Uterus (tissue), 4 donors: ENCODE results near the gene SCARB2. TPM values are rescaled to one million over a fixed set of nuclear protein-coding genes. Genes with fewer than 3 reads are reported as not detected.

Source experiments
- DNase-seq, 2 donors: peaks; one replicate each; pipeline ENCODE4 v3.0.0-alpha.2; 2019 to 2020
- H3K27ac ChIP-seq, 2 donors: fragments of 200-600 bp; sonication (generic); 1 replicate in 1 of 2; 2 replicates in 1 of 2; pipeline ENCODE4 v1.5.1; 2016 to 2018
- H3K27me3 ChIP-seq, 2 donors: fragments of 200-600 bp; sonication (generic); one replicate each; pipeline ENCODE4 v1.5.1; 2018 to 2019; ENCODE audit warnings: control low read depth in 1 of 2
- H3K36me3 ChIP-seq, 2 donors: fragments of 200-600 bp; sonication (generic); one replicate each; pipeline ENCODE4 v1.5.1; 2019; ENCODE audit warnings: control low read depth in 1 of 2
- H3K4me1 ChIP-seq, 2 donors: fragments of 200-600 bp; sonication (generic); one replicate each; pipeline ENCODE4 v1.5.1; 2018 to 2019; ENCODE audit warnings: control low read depth in 1 of 2
- H3K4me3 ChIP-seq, 2 donors: fragments of 200-600 bp; sonication (generic); 1 replicate in 1 of 2; 2 replicates in 1 of 2; pipeline ENCODE4 v1.5.1; 2018 to 2019; ENCODE audit warnings: mild to moderate bottlenecking in 1 of 2
- H3K9me3 ChIP-seq, 2 donors: fragments of 200-600 bp; sonication (generic); one replicate each; pipeline ENCODE4 v1.5.1; 2019; ENCODE audit warnings: control low read depth in 1 of 2
- CTCF ChIP-seq, 4 experiments: fragments of 200-600 bp in 2 of 4; fragments of 450-650 bp in 2 of 4; sonication (generic) in 2 of 4; IDR thresholded peaks; one replicate each; pipeline ENCODE4 v1.5.1; 2016 to 2019; ENCODE audit warnings: antibody characterized with exemption in 4 of 4, mild to moderate bottlenecking in 2 of 4, moderate library complexity in 1 of 4
- POLR2A ChIP-seq, 2 donors: fragments of 450-650 bp; IDR thresholded peaks; one replicate each; pipeline ENCODE4 v1.6.1; 2016; ENCODE audit warnings: antibody characterized with exemption in 2 of 2, mild to moderate bottlenecking in 1 of 2, moderate library complexity in 1 of 2
- intact Hi-C: fragments of 100-400 bp; cut with DNase I; formaldehyde crosslinking; loops from one replicate; pipeline ENCODE4 v1.15.1; 2023; ENCODE audit warnings: low total_unique reads
- total RNA-seq, 4 donors: library from RNA; depleted of rRNA in 3 of 4; stranded (reverse); fragments of >200 nt in 3 of 4; gene quantifications; one replicate each; pipeline versions ENCODE4 v1.1.0 to v1.2.4, GENCODE V29; 2014 to 2023
- donor health status: DM: yes; HTN: yes; CAD: no.

The SCARB2 gene
- total RNA-seq, 4 donors from 2014 or later, result 150 to 233 (median 196) TPM

- Histone ChIP-seq H3K27me3 (no peaks in the 10 kb centered on the region), H3K4me3 (no peak overlapping the region), H3K27ac (no peak overlapping the region), H3K36me3 (no peaks in the 10 kb centered on the region), H3K4me1 (no peaks in the 10 kb centered on the region), H3K9me3 (no peaks in the 10 kb centered on the region)
- no peak for DNase-seq
- TF ChIP-seq POLR2A (IDR thresholded peaks at IDR 0.05), result no peak
- TF ChIP-seq CTCF (IDR thresholded peaks at IDR 0.05), result no peak
- intact Hi-C loops, result no loop called here
Measured at GRCh38 chr4:76117536-76117935, 96.1 kb downstream of the SCARB2 start.

DNA sequence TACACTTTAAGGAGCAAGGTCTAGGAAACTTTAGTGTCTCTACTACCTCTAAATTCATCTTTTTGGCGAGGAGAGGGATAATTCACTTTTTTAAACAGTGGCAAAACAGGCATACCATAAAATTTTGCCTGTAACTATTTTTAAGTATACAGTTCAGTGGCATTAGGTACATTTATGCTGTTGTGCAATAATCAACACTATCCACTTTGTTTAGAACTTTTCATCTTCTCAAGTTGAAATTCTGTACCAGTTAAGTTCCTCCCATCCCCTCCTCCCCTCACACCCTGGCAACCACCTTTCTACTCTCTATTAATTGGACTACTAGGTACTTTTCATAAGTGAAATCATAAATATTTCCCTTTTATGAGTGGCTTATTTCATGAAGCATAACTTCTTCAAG is 96.8 kb downstream of the SCARB2 start:
- Histone ChIP-seq H3K27ac (no peak overlapping the region), H3K4me3 (no peak overlapping the region), H3K36me3 (no peaks in the 10 kb centered on the region), H3K27me3 (no peaks in the 10 kb centered on the region), H3K9me3 (no peaks in the 10 kb centered on the region), H3K4me1 (no peaks in the 10 kb centered on the region)
- no peak for TF ChIP-seq CTCF (IDR thresholded peaks at IDR 0.05)
- no peak for TF ChIP-seq POLR2A (IDR thresholded peaks at IDR 0.05)
- no peak for DNase-seq
- intact Hi-C loops, result no loop called here

Other genes with a start within 250 kb of the SCARB2 start
- gene SDAD1, start 222.9 kb downstream of the SCARB2 start, total RNA-seq, result 10 to 100 TPM; 17.9 to 53.5 (median 30.5) TPM
- gene CXCL9, start 206.3 kb downstream of the SCARB2 start, total RNA-seq, result under 1 TPM in 2 of 4 donors, not detected in 2; 0.14 to 0.21 TPM
- 1 to 10 TPM in 1 of 4 donors, under 1 TPM in 1, not detected in 2; 0.52 to 1.9 TPM for gene CXCL10, start 190.3 kb downstream of the SCARB2 start, total RNA-seq
- under 1 TPM in 1 of 4 donors, not detected in 3; 0.14 TPM for gene CXCL11, start 177.8 kb downstream of the SCARB2 start, total RNA-seq
- 1 to 10 TPM in 1 of 4 donors, under 1 TPM in 1, not detected in 2; 0.55 to 1.4 TPM for gene ART3, start 139.1 kb downstream of the SCARB2 start, total RNA-seq
- 10 to 100 TPM; 31.2 to 99.5 (median 62.6) TPM for gene NUP54, start 65.4 kb downstream of the SCARB2 start, total RNA-seq
- gene FAM47E, start 37.9 kb upstream of the SCARB2 start, total RNA-seq, result 1 to 10 TPM in 2 of 4 donors, under 1 TPM in 1, not detected in 1; 0.29 to 1.4 (median 1.2) TPM
- gene STBD1, start 92.9 kb upstream of the SCARB2 start, total RNA-seq, result 1 to 10 TPM in 2 of 4 donors, under 1 TPM in 2; 0.59 to 5.5 (median 2.2) TPM
- gene CCDC158, start 207.3 kb upstream of the SCARB2 start, total RNA-seq, result 1 to 10 TPM in 1 of 4 donors, under 1 TPM in 2, not detected in 1; under 0.01 to 2.2 (median 0.34) TPM
- gene SHROOM3, start 221.4 kb upstream of the SCARB2 start, total RNA-seq, result 10 to 100 TPM in 1 of 4 donors, 1 to 10 TPM in 3; 1.5 to 24.1 (median 3.4) TPM